ENCODE results near the gene BRPF3. TPM values are rescaled to one million over a fixed set of nuclear protein-coding genes. Genes with fewer than 3 reads are reported as not detected.

BRPF3 gene
- total RNA-seq, 2 experiments from 2014 or later, result 15.3 to 16.4 TPM

Other genes starting within 250 kb of the BRPF3 start
- gene SLC26A8, start 172.1 kb upstream of the BRPF3 start, total RNA-seq, result under 1 TPM in 1 of 2 experiments, not detected in 1; 0.06 TPM
- 10 to 100 TPM; 40.7 TPM for gene MAPK14, start 168.9 kb upstream of the BRPF3 start, total RNA-seq
- 10 to 100 TPM; 53.0 to 53.5 TPM for gene MAPK13, start 66.2 kb upstream of the BRPF3 start, total RNA-seq
- gene PNPLA1, start 73.3 kb downstream of the BRPF3 start, total RNA-seq, result not detected
- not detected for gene BNIP5, start 140.1 kb downstream of the BRPF3 start, total RNA-seq
- 1 to 10 TPM; 2.8 to 3.1 TPM for gene ETV7, start 190.9 kb downstream of the BRPF3 start, total RNA-seq
- under 1 TPM; 0.10 to 0.29 TPM for gene PXT1, start 246.1 kb downstream of the BRPF3 start, total RNA-seq
- gene KCTD20, start 246.3 kb downstream of the BRPF3 start, total RNA-seq, result 10 to 100 TPM; 48.4 to 56.6 TPM

Data from activated naive CD8-positive, alpha-beta T cell treated with anti-CD3 and anti-CD28 coated beads for 36 hours (primary cell).